Islet precursor cell (in vitro differentiated cells): Measurements from ENCODE around the gene VWA3A.
"Not testable (repeated sequence)": the region's sequence is repeated elsewhere in the genome, so short reads cannot be mapped to it uniquely, and the experiment has no call there.

ENCODE experiments used
- DNase-seq: peaks from one replicate; pipeline ENCODE4 v3.0.0-alpha.2; 2018

Gene VWA3A, protein sequence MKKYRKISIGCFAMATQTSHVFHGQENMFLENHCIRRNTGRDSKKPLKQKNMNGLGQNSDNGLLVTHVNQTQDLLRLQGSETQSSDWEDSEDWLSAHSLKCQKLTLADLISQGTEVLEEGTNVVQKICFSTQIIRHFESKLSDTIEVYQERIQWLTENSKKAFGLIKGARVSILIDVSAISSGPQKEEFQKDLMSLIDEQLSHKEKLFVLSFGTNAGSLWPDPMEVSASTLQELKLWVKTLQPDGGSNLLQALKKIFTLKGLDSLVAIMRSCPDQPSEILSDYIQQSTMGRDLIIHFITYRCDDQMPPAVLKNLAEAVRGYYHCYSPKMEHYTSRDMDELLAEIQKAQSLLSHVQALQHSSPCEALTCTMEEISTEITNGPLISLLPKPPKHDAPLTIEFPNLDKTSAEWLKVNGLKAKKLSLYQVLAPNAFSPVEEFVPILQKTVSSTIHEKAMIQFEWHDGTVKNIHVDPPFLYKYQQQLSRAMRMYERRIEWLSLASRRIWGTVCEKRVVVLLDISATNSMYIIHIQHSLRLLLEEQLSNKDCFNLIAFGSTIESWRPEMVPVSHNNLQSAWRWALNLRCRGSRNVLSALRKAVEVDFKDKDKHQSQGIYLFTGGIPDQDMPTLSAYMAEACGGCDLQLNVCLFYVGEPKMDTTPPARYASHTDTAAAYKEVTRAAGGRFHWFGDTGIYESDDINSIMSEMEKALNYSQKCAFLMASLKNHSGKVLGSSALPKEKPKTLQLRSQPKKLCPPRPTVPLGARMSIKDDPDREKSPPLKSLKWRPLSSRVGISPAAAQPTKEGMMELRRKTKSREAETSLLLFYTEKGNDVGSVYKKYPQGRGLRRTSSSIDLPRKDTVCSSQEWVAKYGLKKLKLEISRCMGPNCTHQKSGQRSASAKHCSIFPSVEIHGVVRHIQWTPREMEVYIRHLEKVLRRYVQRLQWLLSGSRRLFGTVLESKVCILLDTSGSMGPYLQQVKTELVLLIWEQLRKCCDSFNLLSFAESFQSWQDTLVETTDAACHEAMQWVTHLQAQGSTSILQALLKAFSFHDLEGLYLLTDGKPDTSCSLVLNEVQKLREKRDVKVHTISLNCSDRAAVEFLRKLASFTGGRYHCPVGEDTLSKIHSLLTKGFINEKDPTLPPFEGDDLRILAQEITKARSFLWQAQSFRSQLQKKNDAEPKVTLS

DNA sequence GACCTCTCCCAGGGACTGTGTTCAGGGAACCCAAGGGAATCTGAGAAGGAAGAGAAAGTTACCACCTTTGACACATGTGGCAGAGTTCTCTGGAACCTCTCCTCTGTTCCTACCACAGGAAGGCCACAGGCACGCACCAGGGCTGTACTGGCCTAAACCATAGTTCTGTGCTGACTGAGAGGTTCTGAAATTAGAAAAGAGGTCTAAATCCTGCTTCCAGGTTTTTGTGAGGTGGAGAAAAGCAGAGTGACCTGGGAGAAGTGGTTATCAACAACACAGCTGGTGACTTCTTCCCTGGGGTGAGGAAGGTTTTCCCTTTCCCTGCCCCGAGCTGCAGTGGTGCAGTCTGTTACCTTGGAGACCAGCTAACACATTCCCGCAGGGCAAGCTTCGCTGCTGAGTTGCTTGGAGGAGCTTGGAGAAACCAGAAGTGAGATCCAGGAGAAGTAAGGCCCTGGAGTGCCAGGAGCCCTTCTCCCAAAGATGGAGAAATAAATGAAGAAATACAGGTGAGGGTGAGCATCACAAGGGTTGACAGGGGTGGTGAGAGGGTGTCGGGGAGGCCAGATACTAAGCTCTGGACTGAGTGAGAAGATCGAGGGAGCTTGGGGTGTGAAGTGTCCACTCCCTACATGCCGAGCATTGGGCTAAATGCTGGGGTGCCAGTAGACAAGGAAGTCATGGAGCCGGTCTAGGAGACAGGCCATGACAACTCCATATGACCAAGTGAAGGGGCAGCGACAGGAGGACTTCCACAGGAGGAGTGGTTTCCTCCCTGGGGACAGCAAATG lies at the start of gene VWA3A:
VWA3A (plus strand) TSS at position 399 of the 791 bp plus-strand sequence; CDS start at position 496, 97 bp downstream.
- peak; percentile 79 for DNase-seq

DNA sequence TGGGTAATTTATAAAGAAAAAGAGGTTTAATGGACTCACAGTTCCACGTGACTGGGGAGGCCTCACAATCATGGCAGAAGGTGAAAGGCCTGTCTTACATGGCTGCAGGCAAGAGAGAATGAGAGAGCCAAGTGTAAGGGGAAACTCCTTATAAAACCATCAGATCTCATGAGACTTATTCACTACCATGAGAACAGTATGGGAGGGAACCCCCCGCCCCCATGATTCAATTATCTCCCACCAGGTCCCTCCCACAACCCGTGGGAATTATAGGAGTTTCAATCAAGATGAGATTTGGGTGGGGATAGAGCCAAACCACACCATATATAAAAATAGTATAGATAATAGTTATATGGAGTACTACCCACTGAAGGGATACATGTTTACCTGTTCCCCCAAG lies 48.5 kb upstream of the VWA3A start:
- DNase-seq: not testable (repeated sequence)

DNA sequence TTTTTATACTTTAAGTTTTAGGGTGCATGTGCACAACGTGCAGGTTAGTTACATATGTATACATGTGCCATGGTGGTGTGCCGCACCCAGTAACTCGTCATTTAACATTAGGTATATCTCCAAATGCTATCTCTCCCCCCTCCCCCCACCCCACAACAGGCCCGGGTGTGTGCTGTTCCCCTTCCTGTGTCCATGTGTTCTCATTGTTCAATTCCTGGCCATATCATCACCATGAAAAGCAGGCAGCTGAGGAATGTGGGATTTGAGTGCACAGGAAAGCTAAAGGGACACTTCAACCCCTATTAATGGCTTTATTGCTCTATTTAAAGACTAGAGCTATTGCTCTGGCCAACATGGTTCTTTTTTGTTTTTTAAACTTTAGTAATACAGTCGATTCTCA lies 46.5 kb upstream of the VWA3A start:
- DNase-seq: peak; percentile 55

DNA sequence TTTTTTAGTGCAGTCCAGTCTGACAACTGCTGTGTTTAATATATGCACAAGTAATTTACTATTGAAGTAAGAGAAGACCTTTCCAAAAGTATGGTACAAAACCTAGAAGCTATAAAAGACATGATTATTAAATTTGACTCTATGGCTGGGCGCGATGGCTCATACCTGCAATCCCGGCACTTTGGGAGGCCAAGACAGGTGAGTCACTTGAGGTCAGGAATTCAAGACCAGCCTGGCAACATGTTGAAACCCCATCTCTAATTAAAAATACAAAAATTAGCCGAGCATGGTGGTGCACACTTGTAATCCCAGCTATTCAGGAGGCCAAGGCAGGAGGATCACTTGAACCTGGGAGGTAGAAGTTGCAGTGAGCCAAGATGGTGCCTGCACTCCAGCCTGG lies 41.4 kb upstream of the VWA3A start:
- DNase-seq: no peak

DNA sequence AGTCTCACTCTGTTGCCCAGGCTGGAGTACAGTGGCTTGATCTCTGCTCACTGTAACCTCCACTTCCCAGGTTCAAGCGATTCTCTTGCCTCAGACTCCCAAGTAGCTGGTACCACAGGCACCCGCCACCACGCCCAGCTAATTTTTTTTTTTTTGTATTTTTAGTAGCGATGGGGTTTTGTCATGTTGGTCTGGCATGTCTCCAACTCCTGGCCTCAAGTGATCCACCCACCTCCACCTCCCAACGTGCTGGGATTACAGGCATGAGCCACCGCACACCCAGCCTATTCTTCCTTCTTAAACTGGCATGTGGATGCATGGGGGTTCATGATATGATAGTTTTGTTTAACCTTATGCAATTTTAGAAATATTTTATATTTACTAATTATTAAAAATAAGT lies 39.4 kb upstream of the VWA3A start:
- DNase-seq: no peak

DNA sequence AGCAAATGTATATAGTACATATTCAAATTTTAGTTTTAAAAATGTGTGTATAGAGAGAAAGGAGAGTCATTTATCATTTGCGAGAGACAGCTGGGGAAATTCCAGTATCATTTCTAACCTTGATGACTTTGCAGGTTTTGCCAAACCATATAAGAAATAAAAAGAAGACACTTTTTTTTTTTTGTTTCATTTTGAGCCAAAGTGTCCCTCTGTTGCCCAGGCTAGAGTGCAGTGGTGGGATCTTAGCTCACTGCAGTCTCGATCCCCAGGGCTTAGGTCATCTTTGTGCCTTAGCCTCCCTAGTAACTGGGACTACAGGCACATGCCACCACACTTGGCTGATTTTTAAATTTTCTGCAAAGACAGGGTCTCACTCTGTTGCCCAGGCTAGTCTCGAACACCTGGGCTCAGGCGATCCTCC lies 38.4 kb upstream of the VWA3A start:
- no peak for DNase-seq

DNA sequence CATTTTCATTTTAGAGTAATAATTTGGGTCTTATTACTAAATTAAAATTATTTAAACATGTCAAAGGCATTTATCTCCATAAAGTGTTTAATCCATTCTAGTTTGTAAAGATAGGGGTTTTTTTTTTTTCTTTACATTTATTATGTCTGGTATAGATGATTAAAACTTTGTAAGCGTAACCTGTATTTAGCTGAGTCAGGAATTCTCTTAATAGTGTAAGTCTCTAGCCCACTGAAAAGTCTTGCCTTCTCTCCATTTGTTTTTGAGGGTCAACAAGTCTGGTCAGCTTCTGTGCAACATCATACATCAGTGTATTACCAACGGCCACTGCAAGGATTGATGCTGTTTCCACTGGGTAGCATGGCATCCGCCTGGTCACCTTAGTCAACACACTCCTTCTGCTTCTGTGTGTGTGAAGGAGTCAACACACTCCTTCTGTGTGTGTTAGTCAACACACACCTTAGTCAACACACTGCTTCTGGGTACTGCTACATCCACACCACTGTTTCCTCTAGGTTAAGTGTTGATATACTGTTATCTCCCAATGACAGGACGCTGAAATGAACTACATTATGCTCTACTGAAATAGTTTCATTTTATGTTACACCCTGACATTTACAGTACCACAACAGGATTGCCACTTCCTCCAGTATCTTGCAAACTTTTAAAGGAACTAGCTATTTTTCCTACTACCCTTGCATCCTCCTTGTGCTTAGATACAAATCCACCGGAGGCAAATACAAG lies 37.3 kb upstream of the VWA3A start:
- no peak for DNase-seq

DNA sequence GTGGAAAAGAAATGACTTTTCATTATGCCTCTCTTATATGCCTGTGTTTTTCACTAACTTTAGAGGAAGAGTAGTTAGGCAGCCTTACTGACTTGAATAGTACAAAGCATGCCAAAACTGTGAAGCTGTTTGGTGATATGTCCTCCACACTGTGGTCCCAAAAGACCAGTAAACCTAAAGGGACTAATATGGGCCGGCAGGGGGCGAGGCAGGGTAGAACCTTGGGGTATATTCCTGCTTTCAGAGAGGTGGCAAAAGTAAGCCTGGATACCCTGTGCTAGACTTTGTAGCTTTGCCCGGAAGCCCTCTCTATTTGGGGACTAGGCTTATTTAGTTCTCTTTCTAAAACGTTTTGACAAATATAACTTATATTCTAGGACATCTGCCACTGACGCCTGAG lies 36.5 kb upstream of the VWA3A start:
- DNase-seq: peak; percentile 64

DNA sequence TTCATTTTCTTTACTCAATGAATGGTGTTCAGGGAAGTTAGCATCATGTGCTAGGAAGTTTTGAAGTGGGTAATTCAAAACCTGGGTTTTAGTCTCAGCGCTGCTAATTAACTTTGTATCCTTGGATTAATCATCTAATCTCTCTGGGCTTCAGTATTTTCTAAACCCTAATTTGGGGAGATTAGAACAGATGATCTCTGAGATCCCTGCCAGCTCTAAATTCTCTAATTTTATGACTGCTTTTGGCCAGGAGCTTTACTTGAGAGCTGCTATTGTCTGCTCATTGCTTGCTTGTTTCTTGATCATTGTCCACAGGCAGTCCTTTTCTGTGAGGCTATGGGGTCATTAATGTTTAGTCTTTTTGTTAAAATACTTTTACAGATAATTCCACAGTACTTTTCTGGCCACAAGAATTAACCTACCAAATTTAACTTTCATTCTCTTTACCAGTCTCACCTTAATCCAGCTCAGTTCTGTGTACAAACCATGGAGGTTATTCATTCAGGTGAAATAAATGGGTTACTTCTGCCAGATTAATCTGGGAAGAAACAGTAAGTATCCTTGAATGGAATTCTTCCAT lies 28.4 kb upstream of the VWA3A start:
- DNase-seq: no peak

DNA sequence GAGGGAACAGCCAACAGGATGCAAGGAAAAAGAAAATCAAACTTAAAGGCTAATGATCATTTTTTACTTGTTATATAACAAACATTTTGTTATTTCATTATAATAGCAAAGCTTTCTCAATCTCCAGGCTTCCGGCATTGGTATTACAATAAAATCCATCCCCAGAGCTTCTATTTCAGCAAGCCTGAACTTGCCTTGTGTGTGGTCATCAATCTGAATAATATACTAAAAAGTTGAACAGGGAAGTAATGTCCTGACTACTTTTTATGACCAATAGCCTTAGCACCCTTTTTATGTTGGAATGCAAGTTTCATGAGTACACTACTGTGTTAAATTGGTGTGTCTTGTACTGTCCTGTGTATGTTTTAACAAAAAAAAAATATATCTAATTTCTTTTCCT lies 27.1 kb upstream of the VWA3A start:
- no peak for DNase-seq

DNA sequence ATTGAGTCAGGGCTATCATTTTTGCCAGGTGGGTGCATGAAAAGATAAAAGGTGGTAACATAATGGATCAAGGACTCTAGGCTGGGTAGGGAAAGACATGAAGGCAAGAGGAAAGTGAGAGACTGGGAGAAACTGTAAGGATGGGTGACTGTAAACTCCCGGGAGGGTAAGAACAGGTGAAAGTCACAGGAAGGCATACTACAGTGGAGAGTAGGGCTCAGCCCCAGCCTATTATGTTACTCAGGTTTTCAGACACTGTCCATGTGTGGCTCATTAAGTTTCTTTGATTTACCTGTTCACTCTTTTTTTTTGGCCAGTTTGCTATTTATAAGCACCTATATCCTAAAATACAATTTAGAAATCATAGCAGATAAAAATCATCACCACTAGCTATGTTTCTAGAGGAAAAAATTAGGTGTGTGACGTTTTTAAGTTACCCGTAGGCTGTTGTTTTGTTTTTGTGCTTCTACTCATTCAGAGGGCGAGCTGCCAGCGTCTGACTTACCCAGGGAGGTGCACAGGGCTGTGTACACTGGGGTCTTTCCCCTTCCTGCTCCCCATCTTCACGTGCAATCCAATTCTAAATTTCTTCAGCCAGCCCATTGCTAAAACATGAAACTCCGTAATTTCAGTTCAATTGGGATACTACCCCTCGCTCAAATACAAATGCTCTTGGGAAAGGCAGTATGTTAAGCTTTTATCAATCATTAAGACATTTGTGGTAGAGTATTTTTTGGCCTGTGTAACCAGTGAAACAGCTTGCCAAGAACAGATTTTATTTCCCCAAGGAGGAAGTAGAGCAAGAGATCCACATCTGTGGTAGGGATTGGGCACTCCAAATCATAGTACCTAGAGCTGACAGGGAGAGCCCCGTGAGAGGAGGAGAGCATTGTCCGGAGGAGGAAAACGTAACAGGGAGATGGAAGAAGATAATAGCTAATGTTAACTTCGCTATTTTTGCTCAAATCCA lies 21.7 kb upstream of the VWA3A start:
- DNase-seq: no peak

DNA sequence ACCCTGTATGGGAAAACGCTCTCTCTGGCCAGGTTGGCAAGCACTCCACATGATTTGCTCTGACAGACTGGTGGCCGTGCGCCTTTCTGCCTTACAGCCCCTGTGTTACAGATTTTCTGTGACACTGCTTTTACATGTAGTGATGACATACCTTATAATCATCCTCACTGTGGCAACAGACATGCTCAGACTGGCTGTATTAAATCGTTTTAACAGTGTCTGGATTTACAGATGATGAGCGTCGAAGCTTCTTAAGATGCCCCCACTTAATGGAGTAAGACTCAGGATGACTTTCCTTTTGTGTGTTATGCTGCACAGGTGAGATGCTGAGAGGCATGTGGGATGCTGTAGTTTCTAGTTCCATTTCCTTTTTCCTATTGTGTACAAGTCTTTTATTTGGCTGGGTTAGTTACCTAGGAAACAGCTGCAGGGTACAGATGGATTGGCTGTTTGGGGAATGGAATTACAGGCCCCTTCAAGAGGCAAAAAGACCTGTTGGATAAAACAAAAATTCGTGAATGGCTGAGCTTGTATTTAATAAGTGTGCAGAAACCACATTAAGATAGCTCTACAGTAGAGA lies 20.9 kb upstream of the VWA3A start:
- DNase-seq: no peak

DNA sequence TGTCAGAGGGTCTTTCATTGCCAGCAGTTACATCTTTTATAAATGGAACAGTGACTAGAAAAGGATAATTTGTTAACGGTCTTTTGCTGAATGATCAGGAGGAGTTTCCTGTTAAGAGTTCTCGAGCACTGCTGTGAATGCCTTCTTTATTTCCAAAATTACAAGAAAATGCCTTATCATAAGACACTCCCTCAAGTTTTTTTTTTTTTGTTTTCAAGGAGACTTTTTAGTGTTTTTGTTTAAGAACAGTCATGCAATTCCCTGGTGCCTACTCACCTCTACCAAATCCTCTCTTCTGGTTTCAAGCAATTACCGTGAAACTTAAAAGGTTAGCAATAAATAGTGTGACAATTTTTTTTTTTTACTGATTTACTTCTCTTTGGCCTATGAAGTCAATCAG lies 19.0 kb upstream of the VWA3A start:
- no peak for DNase-seq

DNA sequence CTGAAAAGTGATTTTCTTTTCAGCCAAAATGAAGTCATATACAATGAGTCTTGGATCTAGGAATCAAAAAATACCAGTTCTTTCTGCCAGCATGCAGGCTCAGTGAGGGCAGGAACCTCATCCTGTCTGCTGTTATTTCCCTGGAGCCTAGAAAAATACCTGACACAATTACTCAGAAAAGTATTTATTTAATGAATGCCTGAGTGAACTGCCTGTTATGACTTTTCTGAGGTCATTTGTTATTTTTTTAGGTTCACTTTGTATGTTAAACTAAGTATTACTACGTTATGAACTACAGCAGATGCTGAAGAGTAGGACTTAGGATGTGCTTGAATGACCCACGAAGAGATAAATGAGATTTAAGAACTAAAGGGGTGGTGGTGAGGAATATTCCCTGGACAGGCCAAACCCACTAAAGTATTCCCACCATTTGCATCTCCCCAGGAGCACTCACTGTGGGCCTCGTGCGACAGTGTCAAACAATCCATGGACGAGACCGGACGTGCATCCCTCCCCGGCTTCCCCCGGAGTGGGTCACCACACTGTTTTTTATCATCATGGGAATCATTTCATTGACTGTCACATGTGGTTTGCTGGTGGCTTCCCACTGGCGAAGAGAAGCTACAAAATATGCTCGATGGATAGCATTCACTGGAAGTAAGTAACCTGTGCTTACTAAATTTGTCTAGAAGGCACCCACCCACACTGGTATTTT lies 17.1 kb upstream of the VWA3A start:
- DNase-seq: no peak

DNA sequence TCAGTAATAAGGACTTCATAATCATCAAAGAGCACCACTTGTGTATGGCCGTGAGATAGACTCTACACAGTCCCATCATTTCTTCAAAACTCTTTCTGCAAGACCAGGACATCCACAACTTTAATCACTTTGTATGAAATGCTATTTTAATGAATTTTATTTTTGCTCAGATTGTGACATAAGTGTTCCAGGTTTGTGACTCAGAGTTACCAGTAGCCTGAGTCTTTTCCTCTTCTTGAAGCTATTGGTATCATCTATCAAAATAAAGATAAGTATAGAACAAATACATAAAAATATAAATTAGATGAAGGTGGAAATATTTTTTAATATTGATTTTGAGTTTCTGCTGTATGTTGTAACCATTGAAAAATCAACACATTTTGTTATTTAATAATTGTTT lies 16.6 kb upstream of the VWA3A start:
- DNase-seq: no peak

DNA sequence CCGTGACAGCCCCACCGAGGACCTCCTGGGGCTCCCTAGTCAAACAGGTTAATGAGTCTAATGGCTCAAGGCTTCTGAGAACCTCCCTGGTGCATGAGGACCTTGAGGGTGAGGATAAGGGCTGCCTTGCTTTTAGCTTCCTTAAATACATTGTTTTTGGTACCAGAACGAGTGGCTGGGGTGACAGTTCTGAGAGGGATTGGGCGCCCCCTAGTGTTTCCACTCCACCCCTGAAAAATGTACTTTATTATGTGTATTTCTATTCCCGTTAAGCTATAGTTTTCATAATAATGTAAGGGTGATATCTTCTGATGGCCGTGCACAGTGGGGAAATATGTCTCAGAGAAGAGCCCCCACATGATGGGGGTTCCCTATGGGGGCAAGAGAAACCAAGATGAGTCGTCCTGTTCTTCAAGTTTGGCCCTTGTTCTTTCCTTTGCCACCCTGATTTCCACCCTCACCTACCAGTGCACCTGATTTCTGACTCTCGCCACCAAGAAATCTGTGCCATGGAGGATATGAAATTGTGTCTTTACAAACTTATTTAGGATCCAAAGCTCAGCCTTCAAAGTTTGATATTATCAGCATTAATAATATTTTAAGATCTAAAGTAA lies 14.5 kb upstream of the VWA3A start:
- peak; percentile 62 for DNase-seq

DNA sequence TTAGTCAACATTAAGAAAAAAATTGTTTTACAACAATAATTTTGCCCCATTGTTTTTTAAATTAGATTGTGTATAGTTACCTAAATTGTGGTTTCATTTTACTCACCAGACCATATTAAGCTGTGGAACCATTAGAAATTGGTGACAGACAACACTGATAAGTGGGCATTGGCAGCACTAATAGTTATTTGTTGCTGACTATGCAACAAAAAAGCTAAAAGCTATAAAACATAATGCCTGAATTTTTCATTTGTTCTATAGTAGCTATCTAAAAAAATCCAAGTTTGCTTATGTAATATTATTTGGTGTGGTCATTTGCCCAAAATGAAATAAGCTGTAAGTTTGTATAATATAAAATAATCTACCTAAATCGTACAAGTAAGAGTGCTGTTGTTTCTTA lies 13.7 kb upstream of the VWA3A start:
- no peak for DNase-seq

DNA sequence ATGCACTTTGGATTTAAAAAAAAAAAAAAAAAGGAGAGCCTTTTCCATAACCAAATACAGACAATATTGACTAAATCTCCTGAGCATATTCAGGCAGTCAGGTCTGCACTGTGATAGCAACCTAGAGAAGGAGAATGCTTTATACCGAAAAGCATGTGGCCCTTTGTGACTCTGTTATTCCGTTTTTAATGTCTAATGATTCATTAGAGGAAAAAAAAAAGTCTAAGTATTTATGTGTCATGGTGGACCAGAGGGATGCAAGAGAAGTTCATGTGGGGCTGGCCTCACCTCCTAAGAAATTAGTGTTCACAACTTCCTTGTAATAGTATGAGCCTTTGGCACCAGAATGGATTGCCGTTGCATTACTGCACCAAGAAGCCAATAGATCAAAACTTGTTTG lies 11.3 kb upstream of the VWA3A start:
- no peak for DNase-seq

DNA sequence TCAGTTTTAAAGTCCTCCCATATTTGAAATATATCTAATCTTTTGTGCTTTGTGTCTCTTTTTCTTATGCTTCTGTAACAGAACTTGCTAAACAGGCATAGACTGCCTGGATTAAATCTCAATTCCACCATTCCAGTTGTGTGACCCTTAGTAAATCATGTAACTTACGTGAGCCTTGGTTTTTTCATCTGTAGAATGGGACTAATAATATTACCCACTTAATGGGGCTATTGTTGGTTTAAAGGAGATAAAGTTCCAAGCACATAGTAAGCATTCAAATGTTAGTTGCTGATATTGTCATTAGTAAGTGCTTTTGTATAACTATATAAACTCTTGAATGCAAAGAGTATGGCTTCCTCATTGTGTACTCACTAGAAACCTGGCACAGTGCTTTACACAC lies 5.9 kb upstream of the VWA3A start:
- DNase-seq: no peak
